Stimulated activated CD4-positive, alpha-beta T cell treated with anti-CD3 and anti-CD28 coated beads, Interleukin-15, amount 100 ng/mL, for 1 hour (primary cell): ENCODE measurements around the gene CXADR.

ENCODE experiments used
- DNase-seq, 2 donors: peaks; one replicate each; pipeline ENCODE4 v3.0.0-alpha.2; 2020; ENCODE audit warnings: low read depth in 1 of 2, low spot score in 1 of 2

Gene CXADR

DNA sequence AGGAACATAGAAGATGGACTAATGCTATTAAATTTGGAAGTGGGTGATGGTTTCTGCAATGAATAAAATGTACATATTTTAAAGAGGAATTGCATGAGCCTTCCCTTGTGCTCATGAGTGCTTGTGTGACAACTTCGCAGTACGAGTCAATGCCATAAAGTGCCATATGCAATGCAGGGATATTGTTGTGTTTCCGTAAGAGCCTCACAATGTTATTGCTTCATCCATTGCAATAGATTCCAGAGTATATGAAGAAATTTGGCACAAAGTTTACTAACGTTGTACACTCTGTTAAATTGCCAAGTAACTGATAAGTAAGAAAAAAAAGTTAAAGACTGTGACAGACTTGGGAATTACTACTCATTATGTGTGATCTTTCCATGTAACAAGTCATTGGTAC, 77.6 kb downstream of the CXADR start:
- DNase-seq, result no peak

GRCh38 chr21:17597680-17598079, 84.8 kb downstream of the CXADR start:
- DNase-seq, result no peak

- DNase-seq, result no peak
Measured at GRCh38 chr21:17598437-17598836, 85.6 kb downstream of the CXADR start.

DNA sequence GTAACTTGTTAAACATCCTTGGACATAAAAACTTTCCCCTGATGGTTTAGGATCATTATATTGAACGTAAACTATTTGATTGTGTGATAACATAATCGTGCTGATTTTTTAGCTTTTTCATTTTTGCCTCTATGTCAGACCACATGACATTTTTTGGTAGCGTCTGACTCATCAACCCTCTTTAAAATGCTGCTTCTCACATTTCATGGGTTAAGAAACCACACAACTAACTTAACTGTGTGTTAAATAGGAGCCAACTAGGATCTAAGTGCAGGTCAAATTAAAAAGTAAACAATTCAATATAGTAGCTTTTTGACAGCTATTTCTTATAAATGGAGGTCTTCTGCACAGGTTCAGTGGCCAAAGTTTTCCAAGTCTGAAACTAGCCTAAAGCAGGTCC, 90.0 kb downstream of the CXADR start:
- DNase-seq, result no peak

GRCh38 chr21:17607684-17608083, 94.8 kb downstream of the CXADR start:
- no peak for DNase-seq

- no peak for DNase-seq
Measured at GRCh38 chr21:17609681-17610080, 96.8 kb downstream of the CXADR start.

GRCh38 chr21:17610911-17611310, 98.1 kb downstream of the CXADR start:
- no peak for DNase-seq

- peak; percentile 52 to 57 for DNase-seq
Measured at GRCh38 chr21:17611414-17612022, 98.7 kb downstream of the CXADR start.

- peak; percentile 3 to 13 for DNase-seq
Measured at GRCh38 chr21:17612023-17612564, 99.3 kb downstream of the CXADR start.

DNA sequence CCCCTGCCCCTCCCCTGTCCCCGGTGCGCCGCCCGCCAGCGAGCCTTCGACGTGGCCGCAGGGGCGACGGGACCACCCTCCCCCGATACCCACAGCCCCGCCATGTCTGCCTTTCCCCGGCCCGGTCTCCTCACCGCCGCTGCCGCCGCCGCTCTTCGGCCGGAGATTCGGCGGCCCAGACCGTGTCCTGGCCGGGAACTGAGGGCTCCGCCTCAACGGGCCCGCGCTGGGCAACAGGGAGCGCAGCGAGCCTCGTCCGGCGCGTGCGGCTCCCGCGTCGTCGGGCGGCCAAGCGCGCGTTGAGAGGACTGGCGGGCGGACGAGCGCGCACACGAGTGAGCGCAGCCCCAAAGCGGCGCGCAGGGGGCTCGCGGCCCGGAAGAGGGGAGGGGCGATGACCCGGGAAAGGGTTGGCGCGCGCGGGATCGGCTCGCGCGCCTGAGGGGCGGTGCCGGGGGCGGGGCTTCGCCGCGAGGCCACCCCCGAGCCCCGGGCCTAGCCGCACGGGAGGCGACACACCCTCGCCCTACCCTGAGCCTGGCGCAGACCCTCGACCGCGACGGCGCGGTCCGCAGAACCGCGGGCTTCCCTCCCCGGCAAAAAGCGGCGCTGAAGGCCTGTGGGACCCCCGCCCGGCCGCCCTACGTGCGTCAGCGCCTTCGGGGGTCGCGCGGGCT, 99.9 kb downstream of the CXADR start, which contains the start of gene BTG3:
Gene BTG3 (minus strand): TSS at position 337 of the 677 bp plus-strand sequence. CDS start 3,757 bp downstream, outside the sequence.
- peak; percentile 71 to 77 for DNase-seq

DNA sequence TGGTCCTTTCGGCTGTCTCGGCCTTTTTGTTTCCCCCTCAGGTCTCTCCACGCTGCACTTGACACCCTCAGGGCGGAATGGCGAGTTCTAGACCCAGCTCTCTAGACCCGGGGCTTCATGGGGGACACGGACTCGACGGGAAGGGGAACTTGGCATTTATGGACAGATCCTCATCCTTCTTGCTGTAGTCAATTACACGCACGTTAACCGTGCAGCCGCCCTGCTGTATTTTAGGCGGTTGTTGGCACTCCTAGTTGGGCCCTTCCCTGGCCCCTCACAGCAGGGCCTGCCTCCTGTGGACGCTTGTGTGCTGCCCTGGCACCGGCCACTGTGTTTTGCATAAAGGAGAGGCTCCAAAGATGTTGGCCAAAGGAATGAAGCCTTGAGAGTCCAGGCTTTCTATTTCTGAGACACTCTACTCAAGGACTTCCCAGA, 100.4 kb downstream of the CXADR start:
- DNase-seq, result no peak

GRCh38 chr21:17616831-17617230, 104.0 kb downstream of the CXADR start:
- DNase-seq, result no peak

GRCh38 chr21:17622018-17622417, 109.2 kb downstream of the CXADR start:
- DNase-seq, result no peak

- DNase-seq, result no peak
Measured at GRCh38 chr21:17631195-17631594, 118.4 kb downstream of the CXADR start.

DNA sequence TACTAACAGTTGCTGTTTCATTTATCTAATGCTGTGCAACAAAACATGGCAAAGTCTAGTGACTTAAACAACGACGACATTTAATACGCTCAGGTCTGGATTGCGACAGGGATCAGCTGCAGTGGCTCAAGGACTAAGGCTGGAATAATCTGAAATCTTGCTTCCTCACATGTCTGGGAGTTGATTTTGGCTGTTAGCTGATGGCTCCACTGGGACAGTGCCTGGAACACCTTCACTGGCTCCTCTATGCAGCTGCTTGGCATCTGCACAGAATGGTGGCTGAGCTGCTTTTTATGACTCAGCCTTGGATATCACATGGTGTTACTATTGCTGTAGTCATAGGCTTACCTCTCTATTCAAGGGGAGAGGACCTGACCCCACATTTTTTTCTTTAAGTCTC, 123.9 kb downstream of the CXADR start:
- no peak for DNase-seq

DNA sequence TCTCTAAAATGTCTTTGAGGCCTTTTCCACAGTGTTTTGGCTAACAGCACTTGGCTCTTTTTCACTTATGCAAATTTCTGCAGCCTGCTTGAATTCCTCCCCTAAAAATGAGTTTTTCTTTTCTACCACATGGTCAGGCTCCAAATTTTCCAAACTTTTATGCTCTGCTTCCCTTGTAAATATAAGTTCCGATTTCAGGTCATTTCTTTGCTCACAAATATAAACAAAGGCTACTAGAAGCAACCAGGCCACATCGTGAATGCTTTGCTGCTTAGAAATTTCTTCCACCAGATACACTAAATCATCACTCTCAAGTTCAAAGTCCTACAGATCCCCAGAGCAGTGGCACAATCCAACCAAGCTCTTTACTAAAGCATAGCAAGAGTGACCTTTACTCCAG, 128.0 kb downstream of the CXADR start:
- no peak for DNase-seq
